ENCODE results near the gene COL18A1. TPM values are rescaled to one million over a fixed set of nuclear protein-coding genes. Genes with fewer than 3 reads are reported as not detected.

Gene COL18A1
- total and polyA plus RNA-seq, 9 of the 15 experiments (the other 6 are each of a cell fraction or from before 2014, with no cell fraction given), result 0.14 to 16.4 (median 2.0) TPM

GRCh38 chr21:45411810-45412206 is 6.8 kb downstream of the COL18A1 start (continued):
- TF ChIP-seq U2AF2 (optimal IDR thresholded peaks at IDR 0.05; ENCODE audit: low read depth, low read length), result no peak
- no peak for TF ChIP-seq MEIS2 (IDR thresholded peaks at IDR 0.05; ENCODE audit: partially characterized antibody)
- no peak for TF ChIP-seq HES1 (IDR thresholded peaks at IDR 0.05; ENCODE audit: low read depth)
- TF ChIP-seq MCM2 (IDR thresholded peaks at IDR 0.05; ENCODE audit: low read depth), result no peak
- no peak for TF ChIP-seq MCM3 (IDR thresholded peaks at IDR 0.05)
- peak; percentile 59; the same call in 1 of the 2 replicates for TF ChIP-seq ZNF395 (CRISPR knock-in tag; IDR thresholded peaks at IDR 0.05)
- TF ChIP-seq, protein P1, sequence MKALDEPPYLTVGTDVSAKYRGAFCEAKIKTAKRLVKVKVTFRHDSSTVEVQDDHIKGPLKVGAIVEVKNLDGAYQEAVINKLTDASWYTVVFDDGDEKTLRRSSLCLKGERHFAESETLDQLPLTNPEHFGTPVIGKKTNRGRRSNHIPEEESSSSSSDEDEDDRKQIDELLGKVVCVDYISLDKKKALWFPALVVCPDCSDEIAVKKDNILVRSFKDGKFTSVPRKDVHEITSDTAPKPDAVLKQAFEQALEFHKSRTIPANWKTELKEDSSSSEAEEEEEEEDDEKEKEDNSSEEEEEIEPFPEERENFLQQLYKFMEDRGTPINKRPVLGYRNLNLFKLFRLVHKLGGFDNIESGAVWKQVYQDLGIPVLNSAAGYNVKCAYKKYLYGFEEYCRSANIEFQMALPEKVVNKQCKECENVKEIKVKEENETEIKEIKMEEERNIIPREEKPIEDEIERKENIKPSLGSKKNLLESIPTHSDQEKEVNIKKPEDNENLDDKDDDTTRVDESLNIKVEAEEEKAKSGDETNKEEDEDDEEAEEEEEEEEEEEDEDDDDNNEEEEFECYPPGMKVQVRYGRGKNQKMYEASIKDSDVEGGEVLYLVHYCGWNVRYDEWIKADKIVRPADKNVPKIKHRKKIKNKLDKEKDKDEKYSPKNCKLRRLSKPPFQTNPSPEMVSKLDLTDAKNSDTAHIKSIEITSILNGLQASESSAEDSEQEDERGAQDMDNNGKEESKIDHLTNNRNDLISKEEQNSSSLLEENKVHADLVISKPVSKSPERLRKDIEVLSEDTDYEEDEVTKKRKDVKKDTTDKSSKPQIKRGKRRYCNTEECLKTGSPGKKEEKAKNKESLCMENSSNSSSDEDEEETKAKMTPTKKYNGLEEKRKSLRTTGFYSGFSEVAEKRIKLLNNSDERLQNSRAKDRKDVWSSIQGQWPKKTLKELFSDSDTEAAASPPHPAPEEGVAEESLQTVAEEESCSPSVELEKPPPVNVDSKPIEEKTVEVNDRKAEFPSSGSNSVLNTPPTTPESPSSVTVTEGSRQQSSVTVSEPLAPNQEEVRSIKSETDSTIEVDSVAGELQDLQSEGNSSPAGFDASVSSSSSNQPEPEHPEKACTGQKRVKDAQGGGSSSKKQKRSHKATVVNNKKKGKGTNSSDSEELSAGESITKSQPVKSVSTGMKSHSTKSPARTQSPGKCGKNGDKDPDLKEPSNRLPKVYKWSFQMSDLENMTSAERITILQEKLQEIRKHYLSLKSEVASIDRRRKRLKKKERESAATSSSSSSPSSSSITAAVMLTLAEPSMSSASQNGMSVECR (CRISPR knock-in tag; IDR thresholded peaks at IDR 0.05), result no peak
- no peak for TF ChIP-seq RBM39 (optimal IDR thresholded peaks at IDR 0.05; ENCODE audit: low read depth, low read length)
- TF ChIP-seq FOXM1 (IDR thresholded peaks at IDR 0.05; ENCODE audit: low read depth), result no peak
- no peak for TF ChIP-seq FOXM1 (CRISPR knock-in tag; IDR thresholded peaks at IDR 0.05; ENCODE audit: low read depth)
- no peak for TF ChIP-seq NCOA4 (IDR thresholded peaks at IDR 0.05; ENCODE audit: partially characterized antibody)
- peak; percentile 58 for TF ChIP-seq ZBTB40 (IDR thresholded peaks at IDR 0.05)
- no peak for TF ChIP-seq ZBTB40 (CRISPR knock-in tag; IDR thresholded peaks at IDR 0.05)
- TF ChIP-seq FOXJ2 (tag; IDR thresholded peaks at IDR 0.05), result peak; percentile 12; the same call in 1 of the 2 replicates
